Spleen (tissue), 7 donors: ENCODE data around the gene HSF2BP.

ENCODE experiments used
- POLR2A ChIP-seq, 3 donors: fragments of 450-650 bp; IDR thresholded peaks; one replicate each; pipeline ENCODE4 v1.5.1; 2017; ENCODE audit warnings: antibody characterized with exemption in 3 of 3, mild to moderate bottlenecking in 1 of 3
- POLR2AphosphoS5 ChIP-seq, 3 donors: sonication (generic); formaldehyde crosslinking; IDR thresholded peaks; one replicate each; pipeline ENCODE4 v1.5.1; 2017; ENCODE audit warnings: antibody characterized with exemption in 3 of 3
- TF ChIP-seq, protein P1 (sequence below), 11 experiments: fragments of 200-600 bp in 7 of 11; fragments of 450-650 bp in 4 of 11; sonication (generic) in 4 of 11; IDR thresholded peaks in 8 of 11; conservative IDR thresholded peaks in 3 of 11; 1 replicate in 7 of 11; 2 replicates in 4 of 11; pipeline versions ENCODE4 v1.4.0 to v1.8.0; 2016 to 2021; ENCODE audit warnings: antibody characterized with exemption in 11 of 11, inconsistent platforms in 4 of 11, mild to moderate bottlenecking in 1 of 11
- donor health status: DM: no; HTN: no; CAD: no; lungs with moderate emphysema.
- donor health status: DM: no; HTN: no; CAD: no.
- donor health status: DM: no; HTN: no; CAD: no.

DNA sequence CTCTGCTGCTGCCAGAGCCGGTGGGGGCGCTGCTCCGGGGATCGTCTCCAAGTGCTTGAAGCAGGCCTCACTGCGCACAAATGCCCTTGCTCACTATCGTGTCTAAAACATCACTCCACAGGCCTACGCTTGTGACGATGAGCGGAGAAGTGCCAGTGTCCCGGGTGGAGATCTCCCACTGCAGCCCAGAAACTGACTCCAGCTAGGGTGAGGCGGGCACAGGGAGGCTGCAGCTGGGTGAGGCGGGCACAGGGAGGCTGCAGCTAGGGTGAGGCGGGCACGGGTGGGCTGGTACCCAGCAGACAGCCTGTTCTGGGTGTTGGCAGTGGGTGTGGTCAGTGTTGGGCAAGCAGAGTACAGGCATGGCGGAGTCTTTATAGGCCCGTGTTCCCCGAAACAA, 36.9 kb upstream of the HSF2BP start:
- TF ChIP-seq, protein P1, sequence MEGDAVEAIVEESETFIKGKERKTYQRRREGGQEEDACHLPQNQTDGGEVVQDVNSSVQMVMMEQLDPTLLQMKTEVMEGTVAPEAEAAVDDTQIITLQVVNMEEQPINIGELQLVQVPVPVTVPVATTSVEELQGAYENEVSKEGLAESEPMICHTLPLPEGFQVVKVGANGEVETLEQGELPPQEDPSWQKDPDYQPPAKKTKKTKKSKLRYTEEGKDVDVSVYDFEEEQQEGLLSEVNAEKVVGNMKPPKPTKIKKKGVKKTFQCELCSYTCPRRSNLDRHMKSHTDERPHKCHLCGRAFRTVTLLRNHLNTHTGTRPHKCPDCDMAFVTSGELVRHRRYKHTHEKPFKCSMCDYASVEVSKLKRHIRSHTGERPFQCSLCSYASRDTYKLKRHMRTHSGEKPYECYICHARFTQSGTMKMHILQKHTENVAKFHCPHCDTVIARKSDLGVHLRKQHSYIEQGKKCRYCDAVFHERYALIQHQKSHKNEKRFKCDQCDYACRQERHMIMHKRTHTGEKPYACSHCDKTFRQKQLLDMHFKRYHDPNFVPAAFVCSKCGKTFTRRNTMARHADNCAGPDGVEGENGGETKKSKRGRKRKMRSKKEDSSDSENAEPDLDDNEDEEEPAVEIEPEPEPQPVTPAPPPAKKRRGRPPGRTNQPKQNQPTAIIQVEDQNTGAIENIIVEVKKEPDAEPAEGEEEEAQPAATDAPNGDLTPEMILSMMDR (IDR thresholded peaks at IDR 0.05 in 8 of 11, conservative IDR thresholded peaks at IDR 0.05 in 3 of 11), result no peak
- no peak for TF ChIP-seq POLR2AphosphoS5 (IDR thresholded peaks at IDR 0.05)
- TF ChIP-seq POLR2A (IDR thresholded peaks at IDR 0.05), result no peak
